HG02678 (cell line): ENCODE data around the gene TRAF3.

Experiments used
- ATAC-seq: cut with Tn5 transposase; IDR thresholded peaks from one replicate; pipeline ENCODE4 v1.9.1; 2021; ENCODE audit warnings: mild to moderate bottlenecking, moderate library complexity; ENCODE audit not compliant: unreplicated experiment

Gene TRAF3

DNA sequence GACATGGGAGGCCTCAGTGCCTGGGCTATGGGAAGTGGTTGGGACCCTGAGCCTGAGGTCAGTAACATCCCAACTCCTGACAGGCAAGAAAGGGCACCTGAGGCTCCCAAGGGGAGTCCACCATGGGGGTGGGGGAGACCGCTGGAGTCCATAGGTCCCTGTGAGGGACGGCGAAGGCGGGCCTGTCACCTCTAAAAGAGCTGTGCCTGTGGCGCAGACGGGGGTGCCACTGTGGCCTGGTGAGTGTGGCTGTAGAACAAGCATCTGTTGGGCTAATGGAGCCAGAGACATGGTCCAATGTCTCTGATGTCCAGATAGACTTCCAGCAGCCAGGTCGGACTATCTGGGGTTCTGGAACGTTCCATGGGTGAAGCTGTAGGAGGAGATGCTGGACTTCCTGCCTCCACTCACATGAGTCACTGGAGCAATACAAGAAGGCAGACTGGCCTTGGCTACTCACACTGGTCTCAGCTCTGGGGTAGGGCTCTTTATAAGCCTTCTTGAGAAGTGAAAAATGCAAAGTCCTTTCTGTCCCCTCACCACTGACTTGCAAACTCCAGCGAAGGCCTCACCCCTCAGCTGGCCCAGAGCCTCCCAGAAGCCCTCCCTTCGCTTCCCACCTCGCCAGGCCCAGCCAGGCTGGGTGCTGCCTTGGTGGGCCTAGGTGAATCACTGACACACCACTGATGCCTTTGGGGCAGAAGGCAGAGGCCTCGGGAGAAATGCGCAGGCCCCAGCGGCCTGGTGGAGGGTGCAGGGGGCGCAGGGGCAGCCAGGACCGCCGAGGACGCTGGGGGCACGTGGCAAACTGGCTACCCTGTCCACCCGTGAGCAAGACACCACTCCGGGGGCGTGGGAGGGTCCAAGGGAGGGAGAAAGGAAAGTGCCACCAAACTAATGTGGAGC lies 1.1 kb upstream of the TRAF3 start:
- no peak for ATAC-seq

- ATAC-seq: peak; percentile 17
Observed at GRCh38 chr14:102777711-102778337, 575 bp downstream of the TRAF3 start.

- no peak for ATAC-seq
Observed at GRCh38 chr14:102778338-102779083, 1.3 kb downstream of the TRAF3 start.

DNA sequence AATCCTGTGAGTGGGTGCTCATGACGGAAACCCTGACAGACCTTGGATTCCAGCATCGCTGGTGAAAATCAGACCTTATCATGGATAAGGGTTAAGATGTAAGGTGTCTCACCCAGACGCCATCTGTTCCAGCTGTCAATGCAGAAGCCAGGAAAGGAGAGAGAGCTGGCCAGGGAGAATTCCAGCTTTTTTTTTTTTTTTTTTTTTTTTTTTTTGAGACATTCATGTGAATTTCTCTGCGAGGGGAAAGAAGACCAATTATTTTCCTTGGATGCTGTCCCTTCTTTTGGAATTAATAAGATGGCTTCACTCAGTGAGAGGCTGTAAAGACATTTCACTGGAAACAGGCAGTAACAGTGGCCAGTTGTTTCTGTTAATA lies 1.8 kb downstream of the TRAF3 start:
- no peak for ATAC-seq

DNA sequence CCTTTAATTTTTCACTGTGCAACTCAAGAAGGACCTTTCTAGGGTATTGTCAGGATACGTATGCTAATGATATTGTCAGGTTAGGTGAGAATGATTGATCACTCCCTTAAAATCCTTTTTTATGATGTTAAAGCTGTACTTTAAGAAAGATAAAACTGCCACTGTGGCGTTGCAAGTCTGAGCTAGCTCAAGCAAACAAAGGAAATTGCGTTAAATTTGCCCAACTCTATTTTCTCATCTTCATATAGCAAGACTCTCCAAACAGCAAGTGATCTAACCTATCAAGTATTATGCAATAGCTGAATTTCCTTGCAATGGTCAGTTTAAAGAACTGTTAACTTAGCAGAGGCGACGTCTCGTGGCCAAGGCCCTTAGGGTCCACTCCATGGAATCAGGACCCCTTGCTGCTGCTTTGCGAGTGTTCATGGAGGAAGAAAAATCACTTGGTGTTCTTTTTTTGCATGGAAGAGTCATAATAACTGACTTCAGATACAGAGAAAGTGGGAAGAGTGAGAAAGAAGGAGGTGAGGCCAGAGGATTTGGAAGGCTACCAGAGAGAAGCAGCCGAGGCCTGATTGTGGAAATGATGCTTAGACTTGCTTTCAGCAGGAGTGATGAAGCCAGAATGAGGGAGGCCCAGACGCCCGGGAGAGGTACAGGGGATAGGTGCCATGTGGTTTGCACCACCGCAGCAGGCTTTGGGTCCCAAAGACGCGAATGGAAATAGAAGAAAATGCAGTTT lies 2.5 kb downstream of the TRAF3 start:
- no peak for ATAC-seq

GRCh38 chr14:102781063-102781462 lies 3.8 kb downstream of the TRAF3 start:
- ATAC-seq: no peak

DNA sequence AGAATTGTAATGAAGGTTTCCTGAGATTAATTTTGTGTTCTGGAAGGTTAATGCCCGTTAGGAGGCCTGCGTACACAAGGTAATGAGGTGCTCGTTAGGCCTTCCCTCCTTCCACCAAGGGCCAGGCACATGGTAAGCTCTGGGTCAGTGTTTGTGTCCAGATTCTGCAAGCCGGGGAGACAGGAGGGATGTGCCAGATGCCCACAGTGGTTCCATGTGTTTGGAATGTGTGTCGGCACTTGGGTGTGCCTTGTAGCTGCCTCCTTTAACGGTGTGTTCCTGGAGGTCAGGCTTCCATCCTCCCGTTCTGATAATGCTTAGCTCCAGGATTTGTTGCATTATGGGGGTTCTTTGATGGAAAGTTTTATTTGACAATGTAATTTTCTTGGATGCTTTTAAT lies 5.7 kb downstream of the TRAF3 start:
- ATAC-seq: no peak

GRCh38 chr14:102784892-102785594 lies 7.8 kb downstream of the TRAF3 start:
- no peak for ATAC-seq

DNA sequence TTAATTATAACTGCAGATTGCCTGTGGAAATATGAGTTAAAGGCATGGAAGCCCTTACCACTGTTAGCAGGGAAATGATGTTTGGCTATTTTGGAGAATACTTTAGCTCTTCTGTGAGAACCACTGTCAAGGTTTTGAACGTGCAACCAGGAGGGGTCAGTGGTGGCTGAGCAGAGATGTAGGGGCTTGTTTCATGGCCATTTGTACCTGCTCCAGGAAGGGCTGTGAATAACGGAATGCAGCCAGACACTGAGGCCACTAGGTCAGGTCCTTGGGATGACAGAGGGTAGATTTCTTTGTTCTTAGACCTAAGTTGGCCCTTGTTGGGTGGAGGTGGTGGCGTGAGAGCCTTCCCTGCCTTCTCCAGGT lies 8.3 kb downstream of the TRAF3 start:
- no peak for ATAC-seq

GRCh38 chr14:102786768-102787167 lies 9.5 kb downstream of the TRAF3 start:
- no peak for ATAC-seq

- ATAC-seq: no peak
Observed at GRCh38 chr14:102789349-102789748, 12.1 kb downstream of the TRAF3 start.

- ATAC-seq: no peak
Observed at GRCh38 chr14:102793531-102794328, 16.5 kb downstream of the TRAF3 start.

DNA sequence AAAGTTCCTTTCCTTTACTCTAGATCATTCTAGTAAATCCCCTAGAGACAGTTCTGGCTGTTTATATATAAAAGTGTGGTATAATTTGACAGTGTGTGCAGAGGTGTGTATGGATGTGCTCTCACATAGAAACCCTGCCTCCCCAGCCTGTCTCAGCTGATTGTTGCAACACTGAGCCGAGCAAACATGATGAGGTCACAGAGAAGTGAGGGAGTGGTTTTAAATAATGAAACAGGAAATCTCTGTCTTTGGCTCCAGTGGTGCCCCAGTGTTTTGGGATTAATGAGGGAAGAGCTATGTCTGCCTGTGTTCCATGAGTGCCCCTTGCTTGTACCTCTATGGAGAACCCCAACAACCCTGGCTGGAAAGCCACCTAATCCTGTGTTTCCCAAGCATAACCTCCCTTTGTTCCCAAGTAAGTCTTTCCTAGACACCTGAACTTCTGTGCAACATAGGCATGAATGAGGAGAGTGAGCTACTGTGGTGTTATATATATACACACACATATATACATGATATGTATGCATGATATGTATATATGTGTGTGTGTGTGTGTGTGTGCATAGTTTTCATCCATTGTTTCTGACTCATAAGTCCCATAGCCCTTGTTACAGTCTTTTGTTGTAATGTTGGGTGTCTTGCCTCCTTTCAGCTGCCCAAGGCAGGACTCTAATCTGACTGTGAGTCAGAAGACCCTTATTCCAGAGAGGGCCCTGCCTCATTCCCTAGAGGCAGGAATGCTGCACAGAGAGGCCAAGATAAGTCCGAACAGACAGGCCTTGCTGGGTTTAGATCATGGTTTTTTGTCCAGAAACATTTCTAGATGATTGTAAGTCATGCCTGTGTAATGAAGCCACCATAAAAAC lies 18.0 kb downstream of the TRAF3 start:
- no peak for ATAC-seq

- no peak for ATAC-seq
Observed at GRCh38 chr14:102796661-102797190, 19.5 kb downstream of the TRAF3 start.

DNA sequence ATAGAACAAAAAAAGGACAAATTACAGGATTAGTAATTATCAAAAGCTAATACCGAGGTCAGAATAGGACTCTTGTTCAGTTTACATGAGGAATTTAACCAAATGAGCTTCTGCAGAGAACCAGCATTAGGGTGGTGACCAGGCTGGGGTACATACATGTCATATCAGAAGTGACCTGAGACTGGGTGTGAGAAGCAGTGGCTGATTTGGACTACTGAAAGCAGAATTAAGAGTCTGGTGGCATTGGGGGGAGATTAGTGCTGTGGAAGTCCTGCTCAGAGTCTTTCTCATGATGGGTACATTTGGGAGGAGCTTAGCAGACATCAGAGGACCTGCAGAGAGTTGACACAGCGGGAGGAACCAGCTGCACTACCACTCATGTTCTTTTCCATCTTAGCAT lies 21.7 kb downstream of the TRAF3 start:
- ATAC-seq: no peak

GRCh38 chr14:102799684-102800562 lies 22.7 kb downstream of the TRAF3 start:
- no peak for ATAC-seq

DNA sequence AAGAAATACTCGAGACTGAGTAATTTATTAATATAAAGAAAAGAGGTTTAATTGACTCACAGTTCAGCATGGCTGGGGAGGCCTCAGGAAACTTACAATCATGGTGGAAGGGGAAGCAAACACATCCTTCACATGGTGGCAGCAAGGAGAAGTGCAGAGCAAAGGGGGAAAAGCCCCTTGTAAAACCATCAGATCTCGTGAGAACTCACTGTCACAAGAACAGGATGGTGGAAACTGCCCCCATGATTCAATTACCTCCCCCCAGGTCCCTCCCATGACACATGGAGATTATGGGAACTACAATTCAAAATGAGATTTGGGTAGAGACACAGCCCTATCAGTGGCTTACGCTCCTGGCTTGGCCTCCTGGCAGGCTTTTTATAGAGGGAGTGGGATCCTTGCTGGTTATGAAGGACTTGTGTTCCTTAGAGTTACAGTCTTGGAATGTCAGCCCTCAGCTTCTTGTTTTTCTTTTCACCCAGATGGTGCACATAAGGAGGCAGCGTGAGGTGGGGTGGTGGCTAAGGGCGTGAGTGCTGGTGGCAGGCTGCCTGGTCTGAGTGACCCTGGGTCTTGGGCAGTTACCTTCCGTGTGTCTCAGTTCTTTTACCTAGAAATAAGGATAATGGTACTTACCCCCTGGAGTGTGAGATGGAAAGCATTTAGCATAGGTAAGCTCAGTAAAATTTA lies 25.7 kb downstream of the TRAF3 start:
- no peak for ATAC-seq
